ENCODE measurements around the gene ATP9B. TPM values are rescaled to one million over a fixed set of nuclear protein-coding genes. Genes with fewer than 3 reads are reported as not detected.

ATP9B gene
- total RNA-seq, 1 donor from 2014 or later, result 52.0 TPM

- H3K4me3 Mint-ChIP-seq, result no peak overlapping the region
- no peak for DNase-seq (ENCODE audit: low spot score in 2 of 2, unreplicated experiment in 2 of 2)
- H3K4me1 Mint-ChIP-seq, result no peaks in the 10 kb centered on the region
- H3K36me3 Mint-ChIP-seq, result peaks cover 12% of the 10 kb centered on the region
- no peak for TF ChIP-seq CTCF (IDR thresholded peaks at IDR 0.05; ENCODE audit: unreplicated experiment)
- no peak overlapping the region for H3K27ac Mint-ChIP-seq
- no peaks in the 10 kb centered on the region for H3K27me3 Mint-ChIP-seq (ENCODE audit: low read depth)
- peaks cover 7% of the 10 kb centered on the region for H3K9me3 Mint-ChIP-seq
Measured at GRCh38 chr18:79197531-79197930, 128.3 kb downstream of the ATP9B start.

GRCh38 chr18:79199691-79200374 is 130.6 kb downstream of the ATP9B start:
- no peak for DNase-seq (ENCODE audit: low spot score in 2 of 2, unreplicated experiment in 2 of 2)

DNA sequence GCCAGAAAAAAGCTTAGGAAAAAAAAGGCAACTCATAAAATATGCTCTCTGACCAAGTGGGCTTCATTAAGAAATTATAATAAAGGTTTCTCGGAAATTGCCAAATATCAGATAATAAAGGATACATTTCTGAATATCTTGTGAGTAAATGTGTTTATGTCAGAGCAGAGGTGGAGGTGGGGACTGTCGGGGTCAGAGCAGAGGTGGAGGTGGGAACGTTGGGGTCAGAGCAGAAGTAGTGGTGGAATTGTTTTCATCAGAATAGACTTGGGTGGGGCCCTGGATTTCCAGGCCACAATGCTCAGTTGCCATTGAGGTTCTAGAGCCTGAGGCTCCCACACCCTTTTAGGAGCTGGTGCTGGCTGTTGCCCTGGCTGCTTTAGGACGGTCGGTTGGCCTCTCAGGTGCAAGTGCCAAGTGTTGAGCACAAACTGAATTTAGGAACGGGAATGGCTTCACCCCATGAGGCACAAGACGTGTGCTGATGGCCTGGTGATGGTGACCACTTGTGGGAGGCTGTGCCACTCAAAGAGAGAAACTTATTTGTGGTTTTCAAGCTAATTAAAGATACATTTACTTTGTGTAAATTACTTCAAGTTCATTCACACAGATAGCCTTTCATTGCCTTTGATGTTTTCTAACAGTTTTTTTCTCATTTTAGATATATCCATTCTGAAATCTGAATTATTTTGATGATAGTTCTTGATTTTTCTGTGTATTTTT is 131.5 kb downstream of the ATP9B start:
- peaks cover 7% of the 10 kb centered on the region for H3K9me3 Mint-ChIP-seq
- H3K4me3 Mint-ChIP-seq, result no peak overlapping the region
- peak; percentile 53 to 76 for DNase-seq (ENCODE audit: low spot score in 2 of 2, unreplicated experiment in 2 of 2)
- H3K27ac Mint-ChIP-seq, result no peak overlapping the region
- H3K27me3 Mint-ChIP-seq (ENCODE audit: low read depth), result no peaks in the 10 kb centered on the region
- no peak for TF ChIP-seq CTCF (IDR thresholded peaks at IDR 0.05; ENCODE audit: unreplicated experiment)
- H3K36me3 Mint-ChIP-seq, result peaks cover 9% of the 10 kb centered on the region
- no peaks in the 10 kb centered on the region for H3K4me1 Mint-ChIP-seq

More at GRCh38 chr18:79199691-79200374, 130.6 kb downstream of the ATP9B start:
- no peaks in the 10 kb centered on the region for H3K4me1 Mint-ChIP-seq
- H3K27ac Mint-ChIP-seq, result no peak overlapping the region
- no peak overlapping the region for H3K4me3 Mint-ChIP-seq
- TF ChIP-seq CTCF (IDR thresholded peaks at IDR 0.05; ENCODE audit: unreplicated experiment), result no peak
- H3K9me3 Mint-ChIP-seq, result peaks cover 7% of the 10 kb centered on the region
- H3K27me3 Mint-ChIP-seq (ENCODE audit: low read depth), result no peaks in the 10 kb centered on the region
- peaks cover 9% of the 10 kb centered on the region for H3K36me3 Mint-ChIP-seq

DNA sequence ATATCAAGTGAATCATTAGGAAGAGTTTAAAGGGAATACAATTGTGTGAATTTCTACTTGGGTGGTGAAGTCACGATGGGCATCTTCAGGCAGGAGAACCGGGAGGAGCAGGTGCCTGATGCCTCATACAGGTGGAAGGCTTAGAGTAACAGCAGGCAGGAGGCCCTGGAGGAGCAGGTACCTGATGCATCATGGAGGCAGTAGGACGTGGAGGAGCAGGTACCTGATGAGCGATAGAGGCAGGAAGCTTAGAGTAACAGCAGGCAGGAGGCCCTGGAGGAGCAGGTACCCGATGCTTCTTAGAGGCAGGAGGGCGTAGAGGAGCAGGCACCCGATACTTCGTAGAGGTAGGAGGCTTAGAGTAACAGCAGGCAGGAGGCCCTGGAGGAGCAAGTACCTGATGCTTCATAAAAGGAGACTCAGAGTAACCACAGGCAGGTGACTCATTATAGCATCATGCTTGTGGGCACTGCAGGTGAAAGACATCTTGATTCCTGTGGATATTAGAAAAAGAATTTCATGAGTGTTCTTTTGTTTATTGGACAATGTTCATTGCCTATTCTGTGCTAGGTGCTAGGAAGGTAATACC is 133.9 kb downstream of the ATP9B start:
- Mint-ChIP-seq H3K4me1 (no peaks in the 10 kb centered on the region), H3K4me3 (no peak overlapping the region), H3K27me3 (ENCODE audit: low read depth) (no peaks in the 10 kb centered on the region), H3K9me3 (peaks cover 7% of the 10 kb centered on the region), H3K27ac (no peak overlapping the region), H3K36me3 (peaks cover 22% of the 10 kb centered on the region)
- no peak for TF ChIP-seq CTCF (IDR thresholded peaks at IDR 0.05; ENCODE audit: unreplicated experiment)
- DNase-seq (ENCODE audit: low spot score in 2 of 2, unreplicated experiment in 2 of 2), result no peak

GRCh38 chr18:79204889-79205807 is 136.0 kb downstream of the ATP9B start:
- peaks cover 6% of the 10 kb centered on the region for H3K9me3 Mint-ChIP-seq
- no peak for DNase-seq (ENCODE audit: low spot score in 2 of 2, unreplicated experiment in 2 of 2)
- no peaks in the 10 kb centered on the region for H3K4me1 Mint-ChIP-seq
- no peak overlapping the region for H3K27ac Mint-ChIP-seq
- H3K27me3 Mint-ChIP-seq (ENCODE audit: low read depth), result no peaks in the 10 kb centered on the region
- no peak overlapping the region for H3K4me3 Mint-ChIP-seq
- TF ChIP-seq CTCF (IDR thresholded peaks at IDR 0.05; ENCODE audit: unreplicated experiment), result no peak
- H3K36me3 Mint-ChIP-seq, result peaks cover 18% of the 10 kb centered on the region
